ENCODE measurements around the gene NSFL1C.
A peak's percentile ranks its signal among the peaks of the same experiment; 100 is the strongest.
"Not testable (repeated sequence)": the region's sequence is repeated elsewhere in the genome, so short reads cannot be mapped to it uniquely, and the experiment has no call there.

Gene NSFL1C

DNA sequence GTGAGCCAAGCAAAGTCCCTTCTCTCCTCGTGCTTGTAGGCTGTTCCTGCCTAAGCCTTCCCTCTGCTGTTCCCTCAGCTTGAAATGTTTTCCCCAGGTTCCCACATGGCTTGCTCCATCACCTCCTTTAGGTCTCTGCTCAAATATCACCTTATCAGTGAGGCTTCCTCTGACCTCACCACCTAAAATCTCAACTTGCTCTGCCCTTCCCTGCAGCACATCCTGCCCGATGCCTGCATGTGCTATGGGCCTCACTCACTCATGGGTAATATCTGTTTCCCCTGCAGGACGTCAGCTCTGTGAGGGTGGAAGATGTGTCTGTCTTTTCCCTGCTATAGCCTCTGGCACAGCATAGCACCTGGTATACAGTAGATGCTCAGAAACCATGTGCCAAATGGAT lies 43.9 kb downstream of the NSFL1C start:
- no peak for DNase-seq

DNA sequence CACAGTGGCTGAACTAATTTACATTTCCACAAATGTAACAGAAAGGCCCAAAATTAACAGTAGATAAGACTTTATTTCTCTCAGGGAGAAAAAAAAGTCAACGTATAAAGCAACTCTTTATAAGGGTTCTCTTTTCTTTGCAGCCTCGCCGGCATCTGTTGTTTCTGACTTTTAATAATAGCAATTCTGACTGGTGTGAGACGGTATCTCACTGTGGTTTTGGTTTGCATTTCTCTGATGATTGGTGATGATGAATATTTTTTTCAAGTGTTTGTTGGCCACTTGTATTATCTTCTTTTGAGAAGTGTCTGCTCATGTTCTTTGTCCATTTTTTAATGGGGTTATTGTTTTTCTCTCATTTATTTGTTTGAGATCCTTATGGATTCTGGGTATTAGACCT lies 46.6 kb downstream of the NSFL1C start:
- DNase-seq = no peak

DNA sequence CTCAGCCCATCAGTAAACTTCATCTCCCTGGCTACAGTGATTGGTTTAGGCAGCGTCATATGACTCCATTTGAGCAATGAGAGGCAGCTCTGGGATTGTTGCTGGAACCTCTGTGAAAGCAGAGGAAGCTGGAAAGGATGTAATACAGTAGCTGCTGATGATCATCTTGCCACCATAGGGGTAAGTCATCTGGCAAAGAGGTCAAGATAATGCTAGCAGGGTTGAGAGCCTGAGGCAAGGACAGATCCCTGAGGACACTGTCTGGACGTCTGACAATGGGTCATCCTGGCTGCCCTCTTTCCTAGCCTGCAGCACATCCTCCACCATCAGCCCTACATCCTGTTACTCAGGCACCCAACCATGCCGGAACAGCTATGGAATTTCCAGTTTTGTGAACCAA lies 48.3 kb downstream of the NSFL1C start:
- no peak for DNase-seq

DNA sequence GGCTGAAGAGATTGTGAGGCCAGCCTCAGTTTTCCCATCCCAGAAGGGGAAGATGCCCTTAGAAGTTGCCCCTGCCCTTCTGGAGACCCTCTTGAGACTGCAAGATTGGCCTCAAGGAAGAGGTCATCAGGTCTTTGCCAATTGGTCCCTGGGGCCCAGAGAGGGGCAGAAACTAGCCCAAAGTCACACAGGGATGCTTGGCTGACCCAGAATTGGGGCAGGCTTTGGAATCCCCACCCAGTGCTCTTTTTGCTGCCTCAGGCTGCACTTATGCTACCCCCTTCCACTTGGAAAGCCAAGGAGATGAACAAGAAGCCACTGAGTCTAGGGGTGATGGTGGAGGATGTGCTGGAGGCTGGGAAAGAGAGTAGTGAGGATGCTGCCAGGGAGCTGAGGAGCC lies 48.9 kb downstream of the NSFL1C start:
- DNase-seq = no peak

DNA sequence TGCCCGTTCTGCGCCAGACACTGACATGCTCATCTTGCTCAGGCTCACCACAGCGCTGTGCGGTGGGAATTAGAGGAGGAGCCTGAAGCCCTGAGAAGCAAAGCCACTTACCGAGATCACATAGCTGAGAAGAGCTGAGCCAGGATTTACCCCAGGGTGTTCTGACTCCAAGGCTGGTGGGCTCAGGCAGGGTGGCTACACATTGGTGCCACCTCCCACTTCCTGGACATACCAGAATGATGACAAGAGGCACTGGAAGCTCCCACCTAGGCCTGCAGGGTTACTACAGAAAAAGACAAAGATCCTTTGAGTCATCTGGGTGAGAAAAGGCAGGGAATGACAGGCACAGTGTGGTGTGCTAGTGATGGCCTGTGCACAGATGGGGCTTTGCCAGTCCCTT lies 49.4 kb downstream of the NSFL1C start:
- DNase-seq = no peak

DNA sequence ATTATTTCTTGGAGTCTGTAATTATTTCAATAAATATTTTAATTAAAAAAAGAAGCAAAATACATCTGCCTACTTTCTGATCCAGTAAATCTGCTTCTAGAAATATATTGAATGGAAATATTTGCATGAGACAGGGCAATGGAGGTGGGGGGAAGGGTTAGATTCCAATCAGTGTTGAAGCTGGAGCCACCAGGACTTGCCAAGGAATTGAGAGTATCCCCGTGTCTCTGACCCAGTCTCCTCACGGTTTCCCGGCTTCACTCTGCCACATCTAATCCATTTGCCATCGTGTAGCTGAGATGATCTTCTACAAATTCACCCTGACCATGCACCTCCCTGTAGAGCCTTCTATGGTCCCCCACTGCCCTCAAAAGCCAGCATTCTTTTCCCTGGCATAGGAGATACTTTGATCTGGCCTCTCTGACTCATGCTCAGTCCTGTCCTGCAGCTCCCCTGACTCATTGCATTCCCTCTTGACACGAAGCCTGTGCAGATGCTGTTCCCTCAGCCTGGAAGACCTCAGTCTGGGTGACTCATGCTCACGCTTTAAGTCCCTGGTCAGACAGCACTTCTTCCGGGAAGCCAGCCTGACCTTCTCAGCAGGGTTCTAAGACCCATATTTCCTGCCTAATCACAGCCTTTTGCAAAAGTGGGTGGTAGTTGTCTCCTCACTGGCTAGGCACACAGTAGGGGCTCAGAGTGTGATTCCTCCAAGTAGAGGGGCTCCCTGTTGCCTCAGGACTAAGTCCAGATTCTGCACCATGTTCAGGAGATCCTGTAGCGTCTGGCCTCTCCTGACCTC lies 50.8 kb downstream of the NSFL1C start:
- DNase-seq = no peak

DNA sequence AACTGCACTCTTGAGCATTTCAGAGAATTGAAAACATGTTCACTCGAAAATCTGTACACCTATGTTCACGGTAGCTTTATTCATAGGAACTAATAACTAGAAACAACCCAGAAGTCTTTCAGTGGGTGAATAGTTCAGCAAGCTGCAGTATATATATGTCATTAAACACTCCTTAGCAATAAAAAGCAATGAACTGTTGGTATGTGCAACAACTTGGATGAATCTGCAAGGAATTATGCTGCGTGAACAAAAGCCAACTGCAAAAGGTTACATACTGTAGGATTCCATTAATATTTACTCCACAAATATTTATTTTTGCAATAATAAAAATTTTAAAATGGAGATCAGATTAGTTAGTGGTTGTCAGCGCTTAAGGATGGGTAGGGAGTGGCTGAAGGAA lies 51.7 kb downstream of the NSFL1C start:
- no peak for DNase-seq

DNA sequence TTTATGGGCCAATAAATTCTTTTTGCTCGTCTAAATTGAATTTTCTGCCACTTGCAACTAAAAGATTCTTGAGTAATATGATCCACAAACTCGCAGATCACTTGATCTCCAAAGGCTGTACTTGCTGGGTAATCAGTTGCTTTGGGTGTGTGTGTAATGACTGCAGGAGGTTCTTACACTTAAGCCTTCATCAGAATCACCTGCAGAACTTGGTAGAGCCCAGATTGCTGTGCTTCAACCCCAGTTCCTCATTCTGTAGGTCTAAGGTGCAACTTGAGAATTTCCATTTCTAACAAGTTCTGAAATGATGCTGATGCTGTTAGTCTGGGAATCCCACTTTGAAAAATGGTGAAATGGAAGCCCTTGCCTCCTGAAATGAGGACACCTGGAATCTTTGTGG lies 60.8 kb downstream of the NSFL1C start:
- no peak for DNase-seq

DNA sequence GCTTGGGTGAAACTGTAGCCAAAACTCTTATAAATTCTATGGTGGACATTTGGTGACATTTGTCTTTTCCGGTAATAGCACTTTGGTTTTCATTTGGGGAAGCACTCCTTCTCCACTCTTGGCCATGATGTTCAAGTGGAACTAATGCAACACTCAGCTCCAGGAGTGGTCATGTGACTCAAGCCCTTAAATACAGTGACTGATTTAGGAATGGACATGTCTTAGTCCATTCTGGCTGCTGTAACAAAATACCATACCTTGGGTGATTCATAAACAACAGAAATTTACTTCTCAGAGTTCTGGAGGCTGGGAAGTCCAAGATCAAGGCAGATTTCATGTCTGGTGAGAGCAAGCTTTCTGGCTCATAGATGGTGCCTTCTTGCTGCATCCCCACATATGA lies 63.0 kb downstream of the NSFL1C start:
- no peak for DNase-seq

DNA sequence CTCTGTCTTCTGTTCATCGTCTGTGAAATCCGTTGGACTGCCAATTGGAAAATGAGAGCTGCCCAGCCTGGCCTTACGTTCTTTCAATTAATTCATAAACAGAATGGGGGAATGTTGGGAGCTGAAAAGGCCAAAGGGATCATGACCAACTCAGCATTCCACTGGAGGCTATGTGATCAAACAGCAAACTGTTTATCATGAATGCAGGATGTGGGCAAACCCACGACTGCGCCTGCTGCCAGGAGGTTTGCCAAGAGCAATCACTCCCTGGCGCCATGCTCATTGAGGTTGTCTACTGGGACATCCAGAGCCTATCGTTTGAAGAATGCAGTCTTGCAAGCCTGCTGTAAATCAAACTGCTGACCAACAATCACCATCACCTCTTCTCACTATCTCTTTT lies 64.5 kb downstream of the NSFL1C start:
- DNase-seq = no peak

DNA sequence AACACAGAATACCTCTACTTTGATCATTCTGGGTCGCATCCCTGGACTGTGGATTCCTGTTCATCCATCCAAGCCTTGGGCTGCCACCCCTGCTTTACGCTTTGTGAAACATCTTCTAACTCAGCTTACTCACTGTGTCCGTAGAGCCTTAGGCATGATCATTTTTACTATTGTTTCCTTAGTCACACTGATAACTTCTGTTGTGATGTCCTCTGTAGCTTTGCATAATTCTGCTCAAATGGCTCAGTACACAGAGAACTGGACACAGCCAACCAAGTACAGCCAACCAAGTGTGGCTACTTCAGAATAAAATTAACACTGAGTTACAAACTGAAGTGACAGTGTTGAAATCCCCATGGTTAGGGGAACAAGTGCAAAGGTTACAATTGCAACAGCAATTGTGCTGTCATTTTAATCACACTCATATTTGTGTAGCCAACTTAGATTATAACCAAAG lies 65.2 kb downstream of the NSFL1C start:
- no peak for DNase-seq

DNA sequence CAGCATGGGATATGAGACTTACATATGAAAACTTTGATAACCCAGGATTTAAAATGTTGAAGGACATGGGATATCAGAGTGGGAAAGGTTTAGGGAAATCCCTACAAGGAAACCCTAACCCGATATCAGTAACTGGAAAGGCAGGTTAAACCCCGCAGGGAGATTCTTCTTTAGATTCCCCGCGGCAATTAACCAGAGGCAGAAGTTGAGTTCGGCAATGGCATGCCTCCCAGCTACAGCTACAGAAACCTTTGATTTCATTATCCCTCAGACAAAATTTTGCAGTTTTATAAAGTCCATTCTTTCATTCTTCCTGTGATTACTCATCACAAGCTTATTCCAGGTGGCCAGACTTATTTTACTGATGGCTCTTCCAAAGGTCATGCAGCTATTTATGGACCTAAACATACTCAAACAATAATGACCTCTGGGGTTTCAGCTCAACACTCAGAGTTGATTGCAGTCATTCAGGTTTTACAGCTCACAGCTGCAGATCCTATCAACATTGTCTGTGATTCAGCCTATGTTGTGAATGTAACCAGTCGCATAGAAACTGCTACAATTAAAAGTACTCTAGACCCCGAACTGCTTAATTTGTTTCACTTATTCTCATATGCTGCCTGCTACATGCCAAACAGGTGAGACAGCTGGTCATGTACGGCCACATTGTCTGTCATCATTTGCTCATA lies 66.8 kb downstream of the NSFL1C start:
- peak; percentile 41 for DNase-seq

DNA sequence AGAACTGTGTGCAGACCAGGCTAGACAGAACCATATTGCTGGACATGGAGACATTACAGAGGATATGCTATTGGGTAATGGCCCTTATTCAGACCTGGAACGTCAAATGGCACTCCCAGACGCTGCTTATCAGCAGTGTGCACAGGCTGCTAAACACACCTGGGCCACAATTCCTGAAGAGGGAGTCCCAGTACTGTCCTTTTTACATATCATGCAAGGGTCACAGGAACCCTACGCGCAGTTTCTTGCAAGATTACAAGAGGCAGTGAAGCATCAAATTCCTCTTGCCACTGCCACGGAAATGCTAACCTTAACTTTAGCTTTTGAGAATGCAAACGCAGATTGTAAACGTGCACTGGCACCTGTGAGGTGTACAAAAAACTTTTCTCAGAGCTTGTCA lies 68.5 kb downstream of the NSFL1C start:
- not testable (repeated sequence) for DNase-seq

DNA sequence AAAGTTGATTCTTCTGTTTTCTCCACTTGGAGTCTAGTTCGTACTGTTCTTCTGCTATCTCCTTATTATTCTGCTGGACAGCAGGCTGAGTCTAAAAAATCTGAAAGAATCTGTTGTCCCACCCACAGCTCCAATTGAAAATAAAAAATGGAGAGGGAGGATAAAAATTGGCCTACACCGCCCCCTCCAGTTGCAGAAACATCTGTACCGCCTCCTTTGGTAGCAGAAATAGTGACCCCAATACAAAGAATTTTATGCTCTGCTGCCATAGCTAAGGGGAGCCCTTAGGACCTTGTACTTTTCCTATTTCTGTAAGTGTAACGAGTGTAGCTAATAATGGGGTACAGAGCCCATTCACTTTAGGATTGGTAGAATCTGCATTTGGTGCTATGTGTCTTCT lies 68.9 kb downstream of the NSFL1C start:
- no peak for DNase-seq

DNA sequence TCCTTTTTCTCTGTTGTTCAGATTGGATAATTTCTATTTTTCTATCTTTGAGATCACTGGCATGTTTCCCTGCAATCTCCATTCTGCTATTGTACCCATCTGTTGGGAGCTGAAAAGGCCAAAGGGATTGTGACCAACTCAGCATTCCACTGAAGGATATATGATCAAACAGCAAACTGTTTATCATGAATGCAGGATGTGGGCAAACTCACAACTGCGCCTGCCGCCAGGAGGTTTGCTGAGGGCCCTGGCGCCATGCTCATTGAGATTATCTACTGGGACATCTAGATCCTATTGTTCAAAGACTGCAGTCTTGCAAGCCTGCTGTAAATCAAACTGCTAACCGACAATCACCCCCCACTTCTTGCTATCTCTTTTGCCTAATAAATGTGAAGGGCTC lies 69.9 kb downstream of the NSFL1C start:
- no peak for DNase-seq

DNA sequence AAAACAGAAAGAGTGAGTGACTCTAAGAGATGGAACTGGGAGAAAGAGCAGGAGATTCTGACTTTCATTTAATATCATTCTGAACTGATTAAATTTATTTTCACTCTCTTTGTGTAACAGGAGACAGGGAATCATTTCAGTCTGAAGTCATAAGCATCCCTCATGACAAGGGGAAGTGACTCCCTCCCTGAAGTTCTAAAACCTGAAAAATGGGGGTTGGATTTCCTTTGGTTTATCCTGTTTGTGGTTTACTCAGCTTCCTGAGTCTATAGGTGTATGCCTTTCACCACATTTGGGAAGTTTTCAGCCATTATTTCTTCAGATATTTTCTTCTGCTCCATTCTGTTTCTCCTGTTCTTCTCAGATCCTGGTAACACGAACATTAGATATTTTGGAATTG lies 70.4 kb downstream of the NSFL1C start:
- DNase-seq = no peak

DNA sequence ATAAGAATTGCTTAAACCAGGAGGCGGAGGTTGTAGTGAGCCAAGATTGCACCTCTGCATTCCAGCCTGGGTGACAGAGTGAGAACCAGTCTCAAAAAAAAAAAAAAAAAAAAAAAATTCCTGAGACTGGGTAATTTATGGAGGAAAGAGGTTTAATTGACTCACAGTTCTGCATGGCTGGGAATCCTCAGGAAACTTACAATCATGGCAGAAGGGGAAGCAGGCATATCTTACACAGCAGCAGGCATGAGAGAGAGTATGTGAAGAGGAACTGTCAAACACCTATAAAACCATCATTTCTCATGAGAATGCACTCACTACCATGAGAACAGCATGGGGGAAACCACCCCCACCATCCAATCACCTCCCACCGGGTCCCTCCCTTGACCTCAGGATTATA lies 72.0 kb downstream of the NSFL1C start:
- no peak for DNase-seq

DNA sequence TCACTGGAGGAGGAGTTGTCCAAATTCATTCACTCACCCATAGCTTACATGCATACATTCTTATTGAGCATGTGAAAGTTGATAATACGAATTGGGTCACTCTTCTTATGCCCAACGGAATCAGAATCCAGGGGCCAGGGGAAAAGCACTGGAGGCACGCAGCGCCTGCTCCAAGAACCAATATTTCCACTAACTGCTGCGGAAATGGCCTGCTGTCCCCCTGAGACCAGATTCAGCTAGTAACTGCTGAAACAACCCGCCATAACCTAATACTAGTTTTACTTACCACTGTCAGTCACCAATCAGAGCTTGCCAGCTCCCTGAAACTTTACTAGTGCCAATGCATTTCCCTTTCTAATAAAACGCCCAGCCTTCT lies 73.2 kb downstream of the NSFL1C start:
- no peak for DNase-seq

DNA sequence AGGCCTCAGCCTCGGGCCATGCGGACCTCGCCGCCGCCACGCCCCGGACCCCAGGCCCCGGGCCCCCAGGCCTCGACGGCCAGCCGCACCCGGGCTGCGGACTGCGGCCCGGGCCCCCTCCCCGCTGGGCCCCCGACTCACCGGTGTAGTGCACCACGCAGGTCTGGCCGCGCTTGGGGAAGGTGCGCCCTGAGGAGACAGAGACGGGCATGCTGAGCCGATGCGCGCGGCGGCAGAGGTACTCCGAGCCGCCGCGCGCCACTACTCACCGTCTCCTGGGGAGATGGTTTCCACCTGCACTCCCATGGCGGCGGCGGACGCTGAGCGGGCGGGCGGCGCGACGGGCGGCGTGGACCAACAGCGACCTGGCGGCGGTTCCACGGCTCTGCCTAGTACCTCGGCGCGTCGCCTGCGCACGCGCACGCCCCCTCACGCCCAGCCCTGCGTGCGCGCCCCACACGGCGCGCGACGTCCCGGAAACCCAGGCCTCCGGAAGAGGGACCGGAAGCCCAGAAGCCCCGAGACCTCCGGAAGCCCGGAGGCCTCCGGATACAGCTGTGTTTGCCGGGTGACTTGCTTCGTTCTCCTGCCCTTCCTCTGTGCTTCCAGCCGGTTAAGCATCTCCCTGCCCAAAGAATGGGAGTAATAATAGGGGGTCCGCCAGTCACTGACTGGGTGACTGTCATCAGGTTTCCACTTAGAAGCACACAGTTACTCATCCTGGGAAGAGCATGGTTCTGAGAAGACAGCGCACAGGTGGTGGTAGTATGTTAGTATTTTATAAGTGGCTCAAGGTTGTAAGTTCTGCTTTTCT lies 73.7 kb downstream of the NSFL1C start, which contains the start of gene FKBP1A:
Gene FKBP1A, minus strand, starts transcription at position 362 of the 814 bp plus-strand sequence. Its CDS starts 56 bp downstream, at position 306.
- peak; percentile 90 for DNase-seq

DNA sequence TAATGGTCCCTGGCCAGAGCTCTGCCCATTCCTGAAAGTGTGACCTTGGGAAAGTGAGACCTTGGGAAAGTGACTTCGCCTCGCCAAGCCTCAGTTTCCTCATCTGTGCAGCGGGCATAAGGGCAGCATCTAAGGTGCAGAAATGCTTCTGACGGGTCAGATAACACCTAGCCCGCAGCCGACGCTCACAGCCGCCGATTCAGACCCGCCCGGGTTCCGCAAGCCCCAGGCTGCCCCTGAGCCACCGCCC lies 74.3 kb downstream of the NSFL1C start:
- DNase-seq = no peak

Data from NCI-H1092 treated with DMSO at 0.1 percent for 48 hours (cell line).